Putamen (tissue), 1 donor: ENCODE data around the gene ECT2L.

Experiments
- DNase-seq: peaks from one replicate; pipeline ENCODE4 v3.0.0-alpha.2; 2016; ENCODE audit warnings: low spot score

The ECT2L gene

DNA sequence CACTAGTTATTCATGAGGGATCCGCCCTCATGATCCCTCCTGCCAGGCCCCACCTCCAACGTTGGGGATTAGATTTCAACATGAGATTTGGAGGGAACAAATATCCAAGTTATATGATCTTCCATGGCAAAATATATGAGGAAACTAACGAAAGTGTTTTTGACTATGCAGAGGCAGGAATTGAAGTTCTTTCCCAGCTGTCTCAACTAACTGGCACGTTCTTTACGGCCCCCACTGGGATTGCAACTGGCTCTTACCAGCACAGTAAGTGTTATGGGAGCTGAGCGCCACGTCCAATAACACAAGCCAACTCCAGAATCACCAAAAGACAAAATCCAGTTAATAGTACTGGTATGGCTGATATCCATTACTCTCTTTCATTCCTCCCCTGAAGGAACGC, 66.6 kb downstream of the ECT2L start:
- no peak for DNase-seq

DNA sequence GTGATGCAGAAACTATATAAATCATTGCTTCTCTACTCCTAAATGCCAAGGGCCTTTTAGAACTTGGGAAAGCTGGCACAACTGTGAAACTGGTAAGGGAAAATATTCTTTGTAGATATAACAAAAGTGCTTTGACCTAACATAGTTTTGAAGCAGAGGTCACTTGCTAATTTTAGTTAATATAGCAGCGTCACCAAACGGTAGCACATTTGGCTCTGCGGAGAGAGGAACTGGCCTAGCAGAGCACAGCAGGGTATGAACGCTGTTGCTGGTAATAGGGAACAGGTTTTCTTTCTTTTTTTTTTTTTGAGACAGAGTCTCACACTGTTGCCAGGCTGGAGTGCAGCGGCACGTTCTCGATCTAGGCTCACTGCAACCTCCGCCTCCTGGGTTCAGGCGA, 67.4 kb downstream of the ECT2L start:
- DNase-seq, result no peak

DNA sequence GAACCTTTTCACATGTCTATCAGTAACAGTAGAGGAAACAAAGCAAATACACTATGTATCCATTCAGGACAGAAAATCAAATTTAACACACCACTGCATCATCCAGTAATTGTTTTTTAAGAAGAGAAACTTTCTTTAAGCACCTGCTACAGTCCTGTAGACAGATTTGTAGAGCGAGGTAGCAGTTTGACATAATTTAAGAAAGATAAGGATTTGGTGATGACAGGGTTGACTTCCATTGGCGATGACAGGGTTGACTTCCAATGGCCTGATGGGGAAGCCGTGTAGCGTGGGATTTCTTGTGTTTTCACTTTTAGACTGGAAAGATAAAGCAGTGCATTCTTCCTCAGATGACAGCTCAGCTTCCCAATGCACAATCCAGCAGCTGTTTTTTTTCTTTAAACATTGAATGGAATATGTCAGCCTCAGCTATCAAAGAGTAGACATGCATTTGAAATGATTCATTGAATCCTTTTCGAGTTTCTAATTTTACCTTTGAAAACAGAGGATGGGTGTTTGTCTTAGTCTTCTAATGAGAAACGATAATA, 68.5 kb downstream of the ECT2L start:
- DNase-seq, result no peak

DNA sequence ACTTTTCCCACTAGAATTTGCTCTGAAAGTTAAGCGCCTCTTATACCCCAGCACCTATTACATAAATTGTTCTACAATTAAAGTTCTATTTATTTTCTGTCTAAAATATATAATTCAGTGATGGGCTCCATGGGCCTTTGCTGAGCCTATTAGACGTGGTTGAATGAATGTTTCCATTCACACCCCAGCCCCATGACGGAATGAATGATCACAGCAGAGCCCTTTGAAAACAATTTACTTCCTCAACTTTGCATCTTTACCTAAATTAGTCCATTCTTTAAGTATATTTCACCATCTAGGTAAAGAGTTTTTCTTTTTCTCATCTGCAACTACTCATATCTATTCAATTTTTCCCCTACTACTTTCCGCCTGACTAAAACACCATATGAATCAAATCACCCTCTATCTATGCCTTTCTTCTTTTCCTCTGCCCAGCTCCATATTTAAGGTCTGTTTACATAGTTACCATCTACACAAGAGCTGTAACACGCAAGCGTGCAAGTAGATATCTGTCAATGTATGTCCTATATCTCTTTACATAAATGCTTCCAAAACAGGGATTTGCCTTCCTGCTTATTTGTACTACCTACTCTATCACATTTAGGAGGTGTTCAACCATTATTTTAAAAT, 69.7 kb downstream of the ECT2L start:
- DNase-seq, result no peak

DNA sequence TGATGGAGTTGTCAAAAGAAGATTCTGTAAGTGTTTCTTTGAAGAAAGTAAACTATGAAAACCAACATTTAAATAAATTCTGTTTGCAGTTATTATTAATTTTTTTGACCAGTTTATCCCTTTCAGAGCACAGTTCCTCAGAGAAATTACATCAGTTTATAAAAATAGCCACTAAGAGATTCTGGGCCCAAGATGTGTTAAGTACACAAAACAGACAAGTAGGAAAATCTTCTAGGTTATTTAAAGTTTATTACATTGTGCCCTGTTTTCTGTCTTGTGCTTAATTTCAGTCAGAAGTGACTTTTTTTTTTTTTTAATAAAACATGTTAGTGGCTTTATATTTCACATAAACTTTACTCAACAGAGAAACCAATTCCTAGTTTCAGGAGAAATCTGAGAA, 72.3 kb downstream of the ECT2L start:
- no peak for DNase-seq

DNA sequence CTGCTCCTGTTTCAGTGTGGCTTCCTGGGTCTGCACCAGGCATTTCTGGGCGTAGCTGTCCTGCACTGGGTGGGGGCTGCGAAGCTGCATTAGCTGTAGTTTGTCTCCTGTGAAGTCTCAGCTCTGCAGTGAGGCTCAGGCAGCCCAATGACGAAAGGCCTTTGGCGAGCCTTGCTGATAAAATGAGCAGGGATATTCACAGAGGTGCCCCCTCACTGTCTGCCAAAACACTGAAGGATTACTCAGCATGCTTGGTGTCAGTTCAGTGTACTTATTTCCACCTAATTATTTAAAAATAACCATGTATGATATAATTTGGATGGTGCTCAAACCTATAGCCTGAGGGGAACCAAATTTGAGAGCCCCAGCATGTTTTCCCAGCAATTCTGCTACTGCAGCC, 73.5 kb downstream of the ECT2L start:
- no peak for DNase-seq

- no peak for DNase-seq
Measured at GRCh38 chr6:138873191-138873590, 77.3 kb downstream of the ECT2L start.

DNA sequence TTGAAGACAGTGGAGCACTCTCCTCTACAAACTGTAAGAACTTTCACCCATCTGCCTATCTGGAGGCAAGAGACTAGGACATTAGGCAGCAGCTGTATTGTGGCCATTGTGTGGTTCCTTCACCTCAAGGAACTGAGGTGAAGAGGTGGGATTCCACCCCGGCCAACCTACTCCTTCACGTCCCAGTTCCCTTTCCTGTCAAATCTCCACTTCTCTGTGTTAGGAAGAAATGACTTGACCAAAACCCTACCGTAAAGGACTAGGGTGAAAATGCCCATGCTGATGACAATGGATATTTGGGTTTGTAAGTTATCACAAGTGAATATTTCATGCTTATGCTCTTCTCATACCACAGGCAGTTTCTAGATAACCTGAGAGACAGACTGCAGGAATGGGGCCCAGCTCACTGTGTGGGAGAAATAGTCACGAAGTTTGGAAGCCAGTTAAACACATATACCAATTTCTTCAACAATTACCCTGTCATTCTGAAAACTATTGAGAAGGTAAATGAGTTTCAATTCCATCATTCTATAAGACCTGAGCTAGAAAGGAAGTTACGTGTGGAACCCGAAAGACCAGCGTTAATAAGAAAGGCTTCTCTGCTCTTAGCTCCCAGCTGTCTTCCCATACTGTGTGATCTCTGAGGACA, 86.6 kb downstream of the ECT2L start:
- no peak for DNase-seq

DNA sequence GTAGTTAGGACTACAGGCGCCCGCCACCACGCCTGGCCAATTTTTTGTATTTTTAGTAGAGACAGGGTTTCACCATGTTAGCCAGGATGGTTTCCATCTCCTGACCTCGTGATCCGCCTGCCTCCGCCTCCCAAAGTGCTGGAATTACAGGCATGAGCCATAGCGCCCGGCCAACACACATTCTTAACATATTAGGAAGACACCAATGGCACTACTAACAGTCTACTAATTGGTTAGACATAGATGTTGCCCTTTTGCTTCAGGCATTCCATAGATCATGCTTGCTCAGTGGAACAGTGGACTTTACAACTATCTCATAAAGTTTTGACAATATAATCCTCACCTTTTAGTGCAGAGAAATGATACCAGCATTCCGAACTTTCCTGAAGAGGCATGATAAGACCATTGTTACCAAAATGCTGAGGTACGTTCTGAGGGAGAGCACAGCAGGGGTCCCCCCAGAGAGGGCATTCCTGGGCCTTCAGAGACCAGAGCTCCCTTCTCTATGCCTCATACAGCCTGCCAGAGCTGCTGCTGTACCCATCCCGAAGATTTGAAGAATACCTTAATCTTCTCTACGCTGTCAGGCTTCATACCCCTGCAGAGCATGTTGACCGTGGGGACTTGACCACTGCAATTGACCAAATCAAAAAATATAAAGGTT, 89.4 kb downstream of the ECT2L start:
- DNase-seq, result no peak

DNA sequence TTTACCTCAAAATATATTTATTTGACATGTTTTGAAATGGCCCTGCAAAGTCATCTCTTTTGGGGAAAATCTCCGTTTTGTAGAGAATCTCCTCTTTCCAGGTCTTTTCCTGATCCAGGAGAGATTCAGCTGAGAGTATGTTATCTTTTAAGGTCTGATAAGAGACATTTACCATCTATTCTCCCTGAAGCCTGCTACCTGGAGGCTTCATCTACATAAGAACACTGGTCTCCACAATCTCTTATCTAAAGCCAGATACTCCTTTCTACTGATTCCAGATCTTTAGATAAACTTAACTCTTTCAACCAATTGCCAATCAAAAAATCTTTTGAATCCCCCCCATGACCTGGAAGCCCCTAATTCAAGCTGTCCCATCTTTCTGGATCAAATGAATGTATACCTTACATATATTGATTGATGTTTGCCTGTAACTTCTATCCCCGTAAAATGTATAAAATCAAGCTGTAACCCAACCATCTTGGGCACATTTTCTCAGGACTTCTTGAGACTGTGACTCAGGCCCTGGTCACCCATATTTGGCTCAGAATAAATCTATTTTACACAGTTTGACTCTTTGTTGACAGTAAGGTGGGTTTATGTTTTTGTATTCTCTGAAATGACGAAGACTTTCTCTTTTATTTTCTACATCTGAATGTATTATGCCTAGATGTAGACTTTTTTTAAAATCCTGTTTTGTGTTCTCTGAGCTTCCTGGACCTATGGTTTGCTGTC, 95.5 kb downstream of the ECT2L start:
- no peak for DNase-seq

- no peak for DNase-seq
Measured at GRCh38 chr6:138896104-138896756, 100.3 kb downstream of the ECT2L start.

DNA sequence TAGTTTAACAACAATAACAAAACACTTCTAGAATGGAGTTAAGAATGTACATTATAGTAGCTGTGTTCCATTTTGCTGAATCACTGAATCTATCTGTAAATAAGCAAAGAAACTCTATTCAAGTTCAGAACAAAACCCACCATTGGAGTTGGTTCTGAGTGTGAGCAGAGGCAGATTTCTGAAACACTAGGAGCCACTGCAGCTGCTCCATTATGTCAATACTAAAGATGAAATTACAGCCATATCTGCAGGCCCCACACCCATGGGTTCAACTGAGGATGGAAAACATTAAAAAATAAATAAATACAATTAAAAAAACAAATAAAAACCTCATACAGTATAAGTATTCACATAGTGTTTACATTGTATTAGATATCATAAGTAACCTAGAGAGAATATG, 101.1 kb downstream of the ECT2L start:
- no peak for DNase-seq

DNA sequence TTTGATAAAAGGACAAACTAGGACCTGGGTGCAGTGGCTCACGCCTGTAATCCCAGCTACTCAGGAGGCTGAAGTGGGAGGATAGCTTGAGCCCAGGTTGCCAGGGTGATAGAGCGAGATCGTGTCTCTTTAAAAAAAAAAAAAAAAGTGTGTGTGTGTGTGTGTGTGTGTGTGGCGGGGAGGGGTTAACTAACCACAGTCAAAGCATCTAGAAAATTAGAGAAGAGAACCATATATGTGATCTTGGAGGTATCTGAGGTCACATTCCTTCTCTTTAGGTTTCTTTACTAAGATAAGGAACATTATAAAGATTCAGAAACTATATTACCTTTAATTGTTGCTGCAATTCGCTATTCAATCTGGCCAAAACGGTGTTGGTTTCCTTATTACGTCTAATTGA, 111.3 kb downstream of the ECT2L start:
- DNase-seq, result no peak

DNA sequence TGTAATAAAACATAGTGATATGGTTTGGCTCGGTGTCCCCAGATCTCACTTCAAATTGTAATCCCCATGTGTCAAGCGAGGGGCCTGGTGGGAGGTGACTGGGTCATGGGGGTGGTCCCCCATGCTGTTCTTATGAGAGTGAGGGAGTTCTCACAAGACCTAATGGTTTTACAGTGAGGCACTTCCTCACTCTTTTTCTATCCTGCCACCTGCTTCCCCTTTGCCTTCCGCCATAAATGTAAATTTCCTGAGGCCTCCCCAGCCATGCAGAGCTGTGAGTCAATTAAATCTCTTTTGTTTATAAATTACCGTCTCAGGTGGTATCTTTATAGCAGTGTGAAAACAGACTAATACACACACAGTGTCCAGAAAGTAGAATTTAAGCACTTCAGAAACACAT, 113.6 kb downstream of the ECT2L start:
- DNase-seq, result no peak

DNA sequence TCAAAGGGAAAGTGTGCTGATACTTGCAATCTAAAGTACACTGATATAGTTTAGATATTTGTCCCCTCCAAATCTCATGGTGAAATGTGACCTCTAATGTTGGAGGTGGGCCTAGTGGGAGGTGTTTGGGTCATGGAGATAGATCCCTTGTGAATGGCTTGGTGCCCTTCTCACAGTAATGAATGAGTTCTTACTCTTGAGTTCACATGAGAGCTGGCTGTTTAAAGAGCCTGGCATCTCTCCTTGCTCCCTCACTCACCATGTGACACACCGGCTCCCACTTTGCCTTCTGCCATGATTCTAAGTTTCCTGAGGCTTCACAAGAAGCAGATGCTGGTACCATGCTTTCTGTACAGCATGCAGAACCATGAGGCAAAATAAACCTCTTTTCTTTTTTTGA, 114.1 kb downstream of the ECT2L start:
- no peak for DNase-seq

DNA sequence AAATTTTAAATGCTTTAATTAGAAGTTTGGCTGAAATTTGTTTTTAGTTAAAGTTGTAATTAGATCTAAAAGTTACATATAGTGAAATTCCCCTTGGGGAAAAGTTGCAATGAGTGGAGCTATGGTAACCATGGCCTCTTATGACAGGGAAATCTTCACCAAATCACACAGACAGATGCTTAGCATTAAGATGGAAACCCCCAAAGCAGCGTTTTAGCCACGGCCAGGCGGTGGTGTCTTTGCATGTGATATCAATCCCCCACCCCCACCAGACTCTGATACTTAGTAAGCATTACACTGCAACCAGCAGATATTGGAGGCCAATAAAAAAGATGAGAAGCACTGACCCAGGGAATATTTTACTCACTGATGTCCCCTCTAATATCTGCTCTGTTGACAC, 116.4 kb downstream of the ECT2L start:
- DNase-seq, result no peak

DNA sequence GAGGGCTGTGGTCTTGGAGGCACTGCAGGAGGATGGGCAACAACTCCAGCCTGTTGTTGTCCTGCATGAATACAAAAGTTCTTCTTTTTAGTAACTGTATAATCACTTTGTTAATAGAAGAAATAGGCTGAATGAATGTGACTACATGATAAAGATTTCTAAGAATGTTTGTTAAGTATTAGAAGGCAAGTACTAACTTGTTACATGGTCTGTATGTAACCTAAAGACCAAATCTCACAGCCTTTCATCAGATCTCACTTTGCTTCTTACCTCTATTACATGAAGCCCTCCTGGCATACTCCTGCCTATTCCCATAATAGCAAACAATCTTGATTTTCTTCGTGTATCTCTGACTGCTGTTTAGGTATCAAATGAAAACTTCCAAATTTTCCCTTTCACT, 118.8 kb downstream of the ECT2L start:
- DNase-seq, result no peak

- no peak for DNase-seq
Measured at GRCh38 chr6:138920906-138921305, 125.0 kb downstream of the ECT2L start.

GRCh38 chr6:138923561-138923960, 127.7 kb downstream of the ECT2L start:
- no peak for DNase-seq

- DNase-seq, result no peak
Measured at GRCh38 chr6:138925806-138926205, 129.9 kb downstream of the ECT2L start.

DNA sequence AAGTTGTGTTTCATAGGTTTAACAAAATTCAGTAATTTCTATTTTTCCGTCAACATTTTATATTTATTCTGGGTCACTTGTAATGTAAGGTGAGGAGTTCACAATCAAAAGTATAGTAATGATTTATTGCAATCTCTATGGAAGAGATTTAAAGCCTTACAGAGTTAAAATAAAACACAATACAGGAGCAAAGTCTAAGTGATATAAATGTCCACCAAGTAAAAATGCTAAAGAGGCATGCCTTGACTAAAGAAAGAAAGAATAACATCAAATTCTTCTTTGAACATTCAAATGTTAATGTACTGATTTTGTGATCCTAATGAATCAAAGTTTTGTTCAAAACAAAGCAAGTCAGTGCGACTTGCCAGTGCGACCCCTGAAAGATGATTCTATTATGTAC, 130.7 kb downstream of the ECT2L start:
- DNase-seq, result no peak

GRCh38 chr6:138931660-138932059, 135.8 kb downstream of the ECT2L start:
- no peak for DNase-seq
